Measurements from ENCODE around the gene KRT3.

KRT3 gene

GRCh38 chr12:52795694-52796428 lies at the start of gene KRT3:
Gene KRT3 (minus strand): TSS chr12:52796117. CDS start chr12:52796042, 75 bp downstream.
- DNase-seq, result no peak

GRCh38 chr12:52844386-52844785 lies 48.5 kb upstream of the KRT3 start:
- DNase-seq, result no peak

- no peak for DNase-seq
Observed at GRCh38 chr12:52839436-52840105, 43.7 kb upstream of the KRT3 start.

- no peak for DNase-seq
Observed at GRCh38 chr12:52838609-52839435, 42.9 kb upstream of the KRT3 start.

GRCh38 chr12:52837781-52838608 lies 42.1 kb upstream of the KRT3 start:
- DNase-seq, result no peak

- no peak for DNase-seq
Observed at GRCh38 chr12:52837413-52837741, 41.5 kb upstream of the KRT3 start.

- no peak for DNase-seq
Observed at GRCh38 chr12:52836491-52837412, 40.8 kb upstream of the KRT3 start.

- peak; percentile 40 for DNase-seq
Observed at GRCh38 chr12:52836042-52836466, 40.1 kb upstream of the KRT3 start.

GRCh38 chr12:52835271-52836041 lies 39.5 kb upstream of the KRT3 start:
- DNase-seq, result no peak

GRCh38 chr12:52834727-52835001 lies 38.7 kb upstream of the KRT3 start:
- no peak for DNase-seq

GRCh38 chr12:52833922-52834726 lies 38.2 kb upstream of the KRT3 start, which contains the start of gene KRT79:
Gene KRT79 (minus strand): TSS chr12:52834311. CDS start chr12:52834260, 51 bp downstream.
- no peak for DNase-seq

GRCh38 chr12:52832985-52833905 lies 37.3 kb upstream of the KRT3 start:
- DNase-seq, result no peak

- DNase-seq, result no peak
Observed at GRCh38 chr12:52832451-52832850, 36.5 kb upstream of the KRT3 start.

GRCh38 chr12:52831251-52831650 lies 35.3 kb upstream of the KRT3 start:
- no peak for DNase-seq

- DNase-seq, result no peak
Observed at GRCh38 chr12:52829986-52830770, 34.3 kb upstream of the KRT3 start.

GRCh38 chr12:52828591-52829021 lies 32.7 kb upstream of the KRT3 start:
- DNase-seq, result no peak

- DNase-seq, result no peak
Observed at GRCh38 chr12:52828156-52828555, 32.2 kb upstream of the KRT3 start.

GRCh38 chr12:52827499-52828090 lies 31.7 kb upstream of the KRT3 start:
- no peak for DNase-seq
